ENCODE results near the gene IFI6. TPM values are rescaled to one million over a fixed set of nuclear protein-coding genes. Genes with fewer than 3 reads are reported as not detected.

Gene IFI6
- total RNA-seq, 4 donors from 2014 or later = 120 to 174 (median 150) TPM

- Histone ChIP-seq H3K4me1 (peaks cover 29 to 58% of the 10 kb centered on the region in 2 donors), H3K9me3 (no peaks in the 10 kb centered on the region), H3K4me3 (replicated peaks in 1 of 3) (peak overlapping the region in 2 of 3 donors; percentile 20 to 41), H3K27me3 (peaks cover 6% of the 10 kb centered on the region), H3K27ac (peak overlapping the region; percentile 29 to 81 (median 75)), H3K36me3 (no peaks in the 10 kb centered on the region)
- no peak for DNase-seq
- WGBS, 2 donors = 31 to 43% methylated on average over 10 to 17 of the region's 17 CpGs
- TF ChIP-seq CTCF (IDR thresholded peaks at IDR 0.05) (no peak), POLR2A (IDR thresholded peaks at IDR 0.05) (no peak)
- intact Hi-C loops (cut with DNase I) = no loop called here
These were observed 38.3 kb downstream of the IFI6 start for GRCh38 chr1:27633640-27634176.

GRCh38 chr1:27633298-27633610, 38.7 kb downstream of the IFI6 start:
- no peaks in the 10 kb centered on the region for H3K9me3 ChIP-seq
- intact Hi-C loops (cut with DNase I) = no loop called here
- H3K27me3 ChIP-seq = peaks cover 6% of the 10 kb centered on the region
- H3K4me1 ChIP-seq = peaks cover 29 to 60% of the 10 kb centered on the region in 2 donors
- TF ChIP-seq POLR2A (IDR thresholded peaks at IDR 0.05) = no peak
- no peak for TF ChIP-seq CTCF (IDR thresholded peaks at IDR 0.05)
- WGBS, 2 donors = 73 to 90% methylated on average over 3 to 4 of the region's 5 CpGs
- peak overlapping the region; percentile 12 to 81 (median 75) for H3K27ac ChIP-seq
- H3K36me3 ChIP-seq = no peaks in the 10 kb centered on the region
- no peak for DNase-seq
- no peak overlapping the region for H3K4me3 ChIP-seq (replicated peaks in 1 of 3)

- H3K27me3 ChIP-seq = peaks cover 6% of the 10 kb centered on the region
- TF ChIP-seq CTCF (IDR thresholded peaks at IDR 0.05) = no peak
- TF ChIP-seq POLR2A (IDR thresholded peaks at IDR 0.05) = no peak
- H3K4me1 ChIP-seq = peaks cover 29 to 60% of the 10 kb centered on the region in 2 donors
- H3K36me3 ChIP-seq = no peaks in the 10 kb centered on the region
- H3K4me3 ChIP-seq (replicated peaks in 1 of 3) = no peak overlapping the region
- intact Hi-C loops (cut with DNase I) = no loop called here
- H3K27ac ChIP-seq = peak overlapping the region; percentile 12 to 81 (median 75)
- WGBS, 2 donors = 59 to 75% methylated on average over 10 to 12 of the region's 14 CpGs
- no peaks in the 10 kb centered on the region for H3K9me3 ChIP-seq
- no peak for DNase-seq
These were observed 39.4 kb downstream of the IFI6 start for GRCh38 chr1:27632387-27633297.

GRCh38 chr1:27630859-27631491, 41.0 kb downstream of the IFI6 start:
- no peaks in the 10 kb centered on the region for H3K36me3 ChIP-seq
- WGBS, 2 donors = 45 to 62% methylated on average over 5 of the region's 5 CpGs
- peaks cover 29 to 60% of the 10 kb centered on the region in 2 donors for H3K4me1 ChIP-seq
- TF ChIP-seq CTCF (IDR thresholded peaks at IDR 0.05) (no peak), POLR2A (IDR thresholded peaks at IDR 0.05) (no peak)
- intact Hi-C loops (cut with DNase I) = no loop called here
- H3K9me3 ChIP-seq = no peaks in the 10 kb centered on the region
- H3K27me3 ChIP-seq = peaks cover 6% of the 10 kb centered on the region
- H3K4me3 ChIP-seq (replicated peaks in 1 of 3) = no peak overlapping the region
- DNase-seq = peak; percentile 23 to 33
- H3K27ac ChIP-seq = peak overlapping the region; percentile 50 to 81 (median 75)

Data from thyroid gland (tissue), 4 donors.